GM19438 (cell line): ENCODE data around the gene WWOX.

ENCODE experiments used
- ATAC-seq: cut with Tn5 transposase; IDR thresholded peaks from one replicate; pipeline ENCODE4 v1.9.1; 2021; ENCODE audit warnings: low read depth; ENCODE audit not compliant: unreplicated experiment

Gene WWOX

DNA sequence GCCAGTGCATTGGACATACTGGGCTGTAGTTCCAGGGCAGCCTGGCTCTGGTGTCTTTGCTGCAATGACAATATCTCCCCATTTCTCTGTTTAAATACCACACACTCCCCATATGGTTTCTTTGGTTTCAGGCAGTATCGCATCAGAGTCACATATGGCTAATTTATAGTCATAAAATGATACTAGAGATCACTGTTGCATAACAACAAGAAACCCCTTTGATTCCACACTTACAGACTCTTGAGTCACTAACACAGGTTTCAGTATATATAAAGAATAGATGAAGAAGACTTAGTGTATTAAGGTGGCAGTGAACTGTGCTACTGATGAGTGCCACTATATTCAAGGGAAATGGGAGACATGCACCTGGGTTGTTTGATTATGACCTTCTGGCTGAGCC is 281.6 kb downstream of the WWOX start:
- ATAC-seq: no peak

DNA sequence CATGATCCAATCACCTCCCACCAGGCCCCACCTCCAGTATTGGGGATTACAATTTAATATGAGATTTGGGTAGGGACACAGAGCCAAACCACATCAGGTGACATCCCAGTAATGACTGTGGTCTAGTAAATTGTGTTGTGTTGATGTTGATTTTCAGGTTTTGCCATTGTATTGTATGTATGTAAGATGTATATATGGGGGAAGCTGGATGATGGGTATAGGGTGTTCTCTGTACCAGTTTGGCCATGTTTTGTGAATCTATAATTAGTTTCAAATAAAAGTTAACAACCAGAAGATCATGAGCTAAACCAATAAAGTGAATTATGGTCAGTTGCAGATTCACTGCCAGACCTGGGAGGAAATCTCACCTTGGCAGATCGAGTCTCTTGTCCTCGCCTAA is 283.7 kb downstream of the WWOX start:
- no peak for ATAC-seq

- ATAC-seq: no peak
These were observed 285.8 kb downstream of the WWOX start for GRCh38 chr16:78385086-78385805.

DNA sequence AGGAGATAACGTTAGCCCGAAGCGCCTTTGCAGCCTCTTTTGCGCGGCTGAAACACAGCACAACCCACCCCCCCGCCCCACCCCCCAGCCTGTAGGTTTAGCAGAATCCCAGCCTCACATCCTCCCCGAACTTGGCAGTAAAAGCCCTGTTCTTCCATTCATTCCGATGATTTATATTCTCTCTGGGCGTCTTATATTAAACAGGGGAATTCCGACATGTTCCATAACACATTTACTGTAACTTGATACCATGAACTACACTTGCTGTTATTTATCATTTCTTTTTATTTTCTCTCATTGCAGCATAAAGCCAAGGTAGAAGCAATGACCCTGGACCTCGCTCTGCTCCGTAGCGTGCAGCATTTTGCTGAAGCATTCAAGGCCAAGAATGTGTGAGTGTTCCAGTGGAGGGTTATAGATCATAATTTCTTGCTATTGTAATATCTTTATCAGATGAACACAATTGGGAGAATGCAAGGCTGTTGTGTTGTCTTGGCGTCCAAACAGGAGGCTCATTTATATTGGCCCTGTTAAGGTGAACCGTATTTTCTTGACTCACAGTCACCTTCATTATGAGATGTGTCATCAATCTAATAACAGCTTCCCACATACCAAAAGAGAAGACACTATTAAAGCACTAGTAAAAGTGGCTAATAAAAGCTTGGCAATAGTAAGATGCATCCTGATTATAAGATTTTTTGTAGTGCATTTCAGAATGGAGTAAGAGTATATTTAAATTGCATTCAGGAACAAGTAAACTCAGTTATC is 287.3 kb downstream of the WWOX start:
- ATAC-seq: no peak

- no peak for ATAC-seq
These were observed 289.6 kb downstream of the WWOX start for GRCh38 chr16:78389009-78389498.

DNA sequence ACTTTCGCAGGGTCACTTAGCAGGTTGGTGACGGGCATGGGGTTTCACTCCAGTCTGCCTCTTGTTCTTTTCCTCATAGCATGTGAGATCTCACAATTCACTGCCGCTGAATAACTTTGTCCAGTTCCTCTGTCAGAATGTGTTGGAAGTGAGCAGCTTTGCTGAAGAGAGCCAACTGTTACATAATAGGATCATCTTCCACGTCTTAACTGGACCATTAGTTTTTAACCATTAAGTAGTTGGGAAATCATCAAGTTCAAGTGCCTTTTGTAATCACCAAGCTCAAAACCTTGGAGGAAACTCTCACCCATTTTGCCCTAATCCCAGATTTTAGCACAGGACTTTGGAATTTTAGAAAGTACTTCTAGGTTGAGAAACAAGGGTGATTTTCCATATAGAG is 290.6 kb downstream of the WWOX start:
- ATAC-seq: no peak

- ATAC-seq: no peak
These were observed 291.3 kb downstream of the WWOX start for GRCh38 chr16:78390508-78391324.

DNA sequence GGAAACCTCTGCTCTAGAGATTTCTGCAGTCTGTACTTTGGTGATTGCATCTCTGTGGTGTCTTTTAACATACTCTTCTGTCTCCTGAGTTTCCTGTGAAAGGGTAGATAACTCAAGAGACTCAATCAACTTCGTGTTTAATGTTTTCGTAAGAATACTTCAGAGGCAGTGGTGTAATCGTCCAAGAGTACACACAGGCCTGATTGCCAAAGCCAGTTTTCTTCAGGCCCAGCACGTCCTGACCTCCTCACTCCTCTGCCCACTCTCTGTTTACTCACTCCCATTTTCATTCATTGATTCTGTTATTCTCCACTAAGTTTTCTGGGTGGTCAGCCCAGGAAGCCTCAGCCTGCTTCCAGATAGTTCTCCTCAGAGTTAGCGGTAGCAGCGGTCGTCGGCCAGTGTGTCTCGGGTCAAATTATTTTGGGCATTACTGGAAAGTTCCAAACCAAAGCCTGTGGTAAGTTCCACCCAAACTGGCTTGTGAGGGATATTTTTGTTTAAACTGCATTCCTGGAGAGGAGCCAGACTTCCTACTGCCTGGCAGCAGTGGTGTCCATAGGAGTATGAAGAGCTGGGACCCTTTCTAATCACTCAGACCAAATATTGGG is 293.2 kb downstream of the WWOX start:
- no peak for ATAC-seq

DNA sequence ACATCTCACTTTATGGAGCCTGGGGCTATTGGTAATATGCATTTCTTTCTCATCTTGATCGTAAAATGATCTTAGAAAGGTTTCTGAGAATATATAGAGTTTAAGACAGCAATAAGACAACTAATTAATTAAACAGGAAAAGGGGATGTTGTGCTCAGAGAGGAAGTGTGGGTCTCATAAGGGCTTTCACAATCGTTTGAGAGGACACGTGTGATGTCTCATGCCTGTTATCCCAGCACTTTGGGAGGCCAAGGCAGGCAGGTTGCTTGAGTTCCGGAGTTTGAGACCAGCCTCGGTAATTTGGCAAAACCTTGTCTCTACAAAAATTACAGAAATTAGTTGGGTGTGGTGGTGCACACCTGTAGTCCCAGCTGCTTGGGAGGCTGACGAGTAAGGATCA is 295.6 kb downstream of the WWOX start:
- ATAC-seq: no peak

- no peak for ATAC-seq
These were observed 296.6 kb downstream of the WWOX start for GRCh38 chr16:78396046-78396445.

DNA sequence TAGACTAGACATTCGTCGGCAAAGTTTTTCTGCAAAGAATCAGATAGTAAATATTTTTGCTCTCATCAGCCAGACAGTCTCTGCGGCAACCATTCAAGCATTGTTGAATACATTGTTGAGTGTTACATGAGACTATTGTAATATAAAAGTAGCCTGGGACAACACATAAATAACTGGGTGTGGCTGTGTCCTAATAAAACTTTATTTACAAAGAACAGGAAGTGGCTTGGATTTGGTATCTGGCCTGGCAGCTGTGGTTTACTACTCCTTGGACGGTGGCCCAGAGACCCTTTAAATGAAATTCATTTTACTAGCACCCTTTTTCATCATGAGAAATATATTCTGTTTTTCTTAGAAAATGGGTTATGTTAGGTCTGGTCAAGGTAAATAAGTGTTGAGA is 297.2 kb downstream of the WWOX start:
- no peak for ATAC-seq

GRCh38 chr16:78399384-78399783 is 299.9 kb downstream of the WWOX start:
- no peak for ATAC-seq

- ATAC-seq: no peak
These were observed 303.4 kb downstream of the WWOX start for GRCh38 chr16:78402833-78403232.

GRCh38 chr16:78405040-78405439 is 305.6 kb downstream of the WWOX start:
- ATAC-seq: no peak

DNA sequence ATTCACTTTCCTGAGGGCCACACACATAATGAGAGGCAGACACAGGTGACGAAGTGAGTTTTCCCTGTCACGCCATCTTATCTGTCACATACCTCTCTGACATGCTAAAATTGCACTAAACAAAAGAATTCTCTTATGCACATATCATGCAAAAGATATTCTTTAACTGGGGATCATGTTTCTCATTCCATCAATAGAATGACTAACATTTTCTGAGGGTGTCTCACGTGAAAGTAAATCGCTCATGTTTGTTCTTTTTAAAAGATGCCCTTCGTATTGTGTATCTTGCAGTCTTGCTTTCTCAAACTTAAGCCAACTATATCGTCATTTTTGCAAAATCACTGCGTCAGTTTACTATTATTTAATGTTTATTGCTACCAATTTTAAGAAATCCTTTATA is 306.4 kb downstream of the WWOX start:
- no peak for ATAC-seq

GRCh38 chr16:78407191-78407590 is 307.7 kb downstream of the WWOX start:
- no peak for ATAC-seq

GRCh38 chr16:78413651-78414050 is 314.2 kb downstream of the WWOX start:
- no peak for ATAC-seq

GRCh38 chr16:78415013-78415412 is 315.6 kb downstream of the WWOX start:
- ATAC-seq: no peak

DNA sequence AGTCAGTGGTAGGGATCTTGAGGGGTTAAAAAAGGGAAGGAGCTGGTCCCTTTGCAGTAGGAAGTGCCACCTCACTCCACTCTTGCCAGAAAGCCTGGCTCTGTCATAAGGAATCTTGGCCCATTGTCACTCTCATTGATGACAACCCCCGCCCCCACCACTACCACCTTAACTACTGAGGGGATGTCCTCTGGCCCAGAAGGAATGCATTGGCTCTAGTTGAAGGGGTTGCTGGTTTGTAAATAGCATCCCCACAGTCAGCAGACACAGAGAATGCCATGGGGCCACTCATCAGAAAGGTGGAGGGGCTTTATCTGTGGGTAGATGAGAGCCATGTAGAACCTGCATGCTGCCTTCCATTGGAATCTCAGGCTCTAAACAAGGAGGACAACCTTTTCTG is 316.2 kb downstream of the WWOX start:
- ATAC-seq: no peak

GRCh38 chr16:78416400-78416799 is 316.9 kb downstream of the WWOX start:
- no peak for ATAC-seq
